Retinal pigment epithelial cell (primary cell): ENCODE measurements around the gene GTPBP1.
A peak's percentile ranks its signal among the peaks of the same experiment; 100 is the strongest.

Experiments
- DNase-seq: peaks from one replicate; pipeline ENCODE4 v3.0.0-alpha.2; 2010; ENCODE audit warnings: low read depth
- H3K4me3 ChIP-seq: 2 replicates; pipeline ENCODE4 v1.5.1; 2011; ENCODE audit warnings: mild to moderate bottlenecking, low read length, control low read depth, moderate library complexity
- TF ChIP-seq, protein P1 (sequence below): conservative IDR thresholded peaks from 2 replicates; pipeline ENCODE4 v1.5.1; 2011; ENCODE audit warnings: low read depth, low read length, control low read depth, inconsistent platforms

The GTPBP1 gene

DNA sequence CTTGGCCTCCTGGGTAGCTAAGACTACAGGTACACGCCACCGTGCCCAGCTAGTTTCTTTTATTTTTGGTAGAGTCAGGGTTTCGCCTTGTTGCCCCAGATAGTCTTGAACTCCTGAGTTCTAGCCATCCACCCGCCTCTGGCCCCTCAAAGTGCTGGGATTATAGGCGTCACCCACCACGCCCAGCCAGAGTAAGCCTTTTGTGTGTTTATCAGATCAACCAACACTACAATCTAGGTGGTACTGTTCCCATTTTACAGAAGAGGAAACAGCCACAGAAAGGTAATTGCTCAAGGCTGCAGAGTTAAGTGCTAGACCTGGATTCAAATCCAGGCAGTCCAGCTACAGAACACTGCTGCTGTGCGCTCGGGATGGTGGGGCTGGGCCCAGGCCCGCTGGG, 20.8 kb upstream of the GTPBP1 start:
- no peak for DNase-seq
- TF ChIP-seq, protein P1, sequence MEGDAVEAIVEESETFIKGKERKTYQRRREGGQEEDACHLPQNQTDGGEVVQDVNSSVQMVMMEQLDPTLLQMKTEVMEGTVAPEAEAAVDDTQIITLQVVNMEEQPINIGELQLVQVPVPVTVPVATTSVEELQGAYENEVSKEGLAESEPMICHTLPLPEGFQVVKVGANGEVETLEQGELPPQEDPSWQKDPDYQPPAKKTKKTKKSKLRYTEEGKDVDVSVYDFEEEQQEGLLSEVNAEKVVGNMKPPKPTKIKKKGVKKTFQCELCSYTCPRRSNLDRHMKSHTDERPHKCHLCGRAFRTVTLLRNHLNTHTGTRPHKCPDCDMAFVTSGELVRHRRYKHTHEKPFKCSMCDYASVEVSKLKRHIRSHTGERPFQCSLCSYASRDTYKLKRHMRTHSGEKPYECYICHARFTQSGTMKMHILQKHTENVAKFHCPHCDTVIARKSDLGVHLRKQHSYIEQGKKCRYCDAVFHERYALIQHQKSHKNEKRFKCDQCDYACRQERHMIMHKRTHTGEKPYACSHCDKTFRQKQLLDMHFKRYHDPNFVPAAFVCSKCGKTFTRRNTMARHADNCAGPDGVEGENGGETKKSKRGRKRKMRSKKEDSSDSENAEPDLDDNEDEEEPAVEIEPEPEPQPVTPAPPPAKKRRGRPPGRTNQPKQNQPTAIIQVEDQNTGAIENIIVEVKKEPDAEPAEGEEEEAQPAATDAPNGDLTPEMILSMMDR, result no peak

DNA sequence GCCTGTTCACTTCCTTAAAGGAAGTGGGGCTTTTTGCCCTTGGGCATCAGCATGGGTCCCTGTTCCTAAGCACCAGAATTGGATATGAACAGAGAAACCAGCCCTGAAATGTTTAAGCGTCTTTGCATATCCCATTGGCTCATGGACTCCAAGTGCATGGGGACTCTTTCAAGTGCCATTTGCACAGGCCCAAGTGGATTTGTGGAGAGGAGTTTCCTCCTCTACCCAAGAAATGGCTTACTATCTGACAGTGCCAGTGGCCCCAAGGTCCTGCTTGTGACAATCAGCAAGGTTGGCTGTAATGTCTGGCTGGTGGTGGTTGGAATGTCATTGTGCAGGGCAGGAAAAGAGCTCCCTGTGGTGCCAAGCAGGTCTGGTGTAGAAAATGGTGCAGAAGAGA, 20.0 kb upstream of the GTPBP1 start:
- no peak for DNase-seq
- TF ChIP-seq, protein P1, result no peak

More for the DNA sequence above, 20.8 kb upstream of the GTPBP1 start:
- H3K4me3 ChIP-seq, result no peak overlapping the region

DNA sequence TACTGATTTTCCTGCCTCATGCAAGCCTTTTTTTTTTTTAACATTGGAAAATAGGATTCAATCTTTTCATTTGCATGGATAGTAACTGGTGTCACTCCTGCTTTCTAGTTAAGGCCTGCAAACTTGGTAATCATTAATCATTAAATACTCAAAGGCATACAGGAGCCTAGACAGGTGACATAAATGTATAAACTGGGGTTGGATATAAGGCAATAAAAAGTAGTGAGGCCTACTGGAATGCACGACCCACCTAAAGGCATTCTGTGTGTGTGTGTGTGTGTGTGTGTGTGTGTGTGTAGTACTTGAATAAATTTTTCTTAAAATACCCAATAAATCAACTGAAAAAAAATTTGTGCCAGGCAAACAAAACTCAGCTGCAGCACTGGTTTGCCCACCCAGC, 16.1 kb upstream of the GTPBP1 start:
- no peak for DNase-seq
- no peak overlapping the region for H3K4me3 ChIP-seq
- TF ChIP-seq, protein P1, result no peak

More for the DNA sequence above, 20.0 kb upstream of the GTPBP1 start:
- H3K4me3 ChIP-seq, result no peak overlapping the region

DNA sequence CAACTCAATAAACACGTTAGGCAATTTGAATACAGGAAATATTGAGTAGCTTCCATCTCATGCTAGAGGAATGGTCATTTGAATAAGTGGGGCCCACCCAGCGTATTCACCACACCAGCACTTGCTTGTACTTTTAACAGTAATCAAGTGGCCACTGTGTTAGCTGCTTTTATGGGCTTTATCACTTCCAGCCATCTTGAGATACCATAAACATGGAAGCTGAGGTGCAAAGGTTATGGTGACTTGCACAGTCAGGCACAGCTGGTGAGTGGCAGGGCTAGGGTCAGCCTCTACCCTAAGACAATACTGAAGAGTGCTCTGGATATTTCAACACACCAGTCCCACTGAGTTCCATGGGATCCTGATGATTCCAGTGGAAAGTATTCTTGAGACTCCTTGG, 11.7 kb upstream of the GTPBP1 start:
- no peak overlapping the region for H3K4me3 ChIP-seq
- no peak for DNase-seq
- TF ChIP-seq, protein P1, result no peak

DNA sequence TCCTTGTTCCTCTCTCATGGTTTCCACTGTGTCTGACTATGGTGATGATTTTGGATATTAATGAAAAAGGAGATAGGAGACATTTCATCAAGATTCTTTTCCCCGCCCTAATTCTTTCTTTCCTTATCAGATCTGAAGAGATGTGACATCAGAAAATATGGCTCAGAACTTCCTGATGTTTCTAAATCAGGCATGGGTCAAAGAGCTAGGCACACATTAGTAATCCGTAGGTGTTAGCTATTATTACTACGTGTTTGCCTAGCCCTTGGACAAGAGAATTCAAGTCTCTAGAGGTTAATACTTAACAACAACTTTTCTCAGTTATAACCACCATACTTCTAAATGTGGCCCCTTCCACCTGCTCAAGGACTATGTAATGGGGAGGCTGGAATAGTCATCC, 10.8 kb upstream of the GTPBP1 start:
- no peak overlapping the region for H3K4me3 ChIP-seq
- no peak for DNase-seq
- TF ChIP-seq, protein P1, result no peak

DNA sequence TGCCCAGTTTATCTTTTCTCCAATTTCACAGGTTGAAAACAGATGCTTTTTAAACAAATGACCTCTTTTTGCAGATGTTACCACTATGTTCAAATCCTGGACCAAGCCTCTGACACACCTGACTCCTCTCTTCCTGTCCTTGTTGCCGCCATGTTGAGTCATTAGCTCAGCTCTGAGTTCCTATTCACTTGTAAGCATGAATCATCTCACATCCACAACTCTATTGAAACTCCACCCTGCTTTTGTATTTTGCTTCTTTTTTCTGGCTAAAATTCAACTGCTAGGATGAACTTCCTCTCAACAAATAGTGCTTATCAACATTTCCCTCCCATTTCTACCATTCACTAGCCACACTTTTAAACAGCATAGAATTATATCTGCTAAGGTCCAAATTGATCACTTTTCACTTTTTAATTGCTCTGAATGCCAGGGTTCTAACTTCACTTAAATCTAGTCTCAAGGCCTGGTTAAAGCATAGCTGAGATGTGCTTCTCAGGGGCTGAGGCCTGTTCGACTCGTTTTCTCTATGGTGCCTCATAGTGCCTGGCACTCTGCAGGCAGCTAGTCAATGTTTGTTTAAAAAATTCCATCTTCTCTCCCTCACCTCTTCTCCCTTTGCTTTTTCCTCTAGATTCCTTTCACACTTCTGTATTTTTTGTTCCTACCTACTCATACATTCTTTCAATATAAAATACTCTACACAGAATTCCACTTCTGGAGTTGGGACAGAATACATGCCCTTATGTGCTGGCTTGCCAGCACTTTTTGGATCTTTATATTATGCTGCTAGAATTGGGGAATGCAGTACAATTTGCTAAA, 8.9 kb upstream of the GTPBP1 start:
- TF ChIP-seq, protein P1, result no peak
- H3K4me3 ChIP-seq, result peak overlapping the region; percentile 67
- no peak for DNase-seq
